ENCODE data around the gene PHGDH. TPM values are rescaled to one million over a fixed set of nuclear protein-coding genes. Genes with fewer than 3 reads are reported as not detected.

Gene PHGDH
- total RNA-seq, 1 donor: 184 TPM

DNA sequence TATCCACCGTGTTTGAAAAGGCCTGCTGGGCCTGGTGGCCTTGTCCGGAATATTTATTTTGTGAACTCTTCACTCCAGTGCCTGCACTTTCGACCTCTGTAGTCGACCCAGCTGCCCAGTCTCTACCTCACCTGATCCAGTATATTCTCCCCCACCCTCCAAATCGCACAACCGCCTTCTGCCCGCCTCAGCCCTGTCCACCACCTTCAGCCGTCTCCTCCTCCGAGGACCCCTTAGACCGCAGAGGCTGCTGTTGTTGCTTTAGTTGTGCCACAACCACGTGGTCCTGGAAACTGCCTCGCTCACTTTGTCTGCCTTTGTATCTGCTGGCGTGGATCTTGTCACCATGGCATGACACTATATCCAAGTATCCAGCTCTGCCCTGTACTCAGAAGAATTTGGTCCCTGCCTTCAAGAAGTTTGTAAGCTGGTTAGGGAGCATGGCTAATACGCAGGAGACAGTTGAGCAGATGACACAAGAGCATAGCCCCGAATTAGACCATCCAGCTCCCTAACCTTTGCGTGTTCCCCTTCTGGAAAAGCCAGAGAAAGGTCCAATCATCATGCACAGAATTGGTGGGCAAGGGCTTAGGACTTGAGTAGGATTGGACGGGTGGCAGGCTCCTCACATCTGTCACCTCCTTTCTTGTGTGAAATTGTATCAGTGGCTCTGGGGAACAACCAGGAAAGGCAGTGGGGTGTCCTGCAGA is 1.5 kb downstream of the PHGDH start:
- peak; percentile 85 for DNase-seq (ENCODE audit: insufficient read length, low spot score, missing footprints)
- Histone ChIP-seq H3K79me2 (ENCODE audit: insufficient read depth, low read length) (peaks cover 37% of the 10 kb centered on the region), H3K4me3 (ENCODE audit: insufficient read depth, low read length) (peak overlapping the region; percentile 90)

DNA sequence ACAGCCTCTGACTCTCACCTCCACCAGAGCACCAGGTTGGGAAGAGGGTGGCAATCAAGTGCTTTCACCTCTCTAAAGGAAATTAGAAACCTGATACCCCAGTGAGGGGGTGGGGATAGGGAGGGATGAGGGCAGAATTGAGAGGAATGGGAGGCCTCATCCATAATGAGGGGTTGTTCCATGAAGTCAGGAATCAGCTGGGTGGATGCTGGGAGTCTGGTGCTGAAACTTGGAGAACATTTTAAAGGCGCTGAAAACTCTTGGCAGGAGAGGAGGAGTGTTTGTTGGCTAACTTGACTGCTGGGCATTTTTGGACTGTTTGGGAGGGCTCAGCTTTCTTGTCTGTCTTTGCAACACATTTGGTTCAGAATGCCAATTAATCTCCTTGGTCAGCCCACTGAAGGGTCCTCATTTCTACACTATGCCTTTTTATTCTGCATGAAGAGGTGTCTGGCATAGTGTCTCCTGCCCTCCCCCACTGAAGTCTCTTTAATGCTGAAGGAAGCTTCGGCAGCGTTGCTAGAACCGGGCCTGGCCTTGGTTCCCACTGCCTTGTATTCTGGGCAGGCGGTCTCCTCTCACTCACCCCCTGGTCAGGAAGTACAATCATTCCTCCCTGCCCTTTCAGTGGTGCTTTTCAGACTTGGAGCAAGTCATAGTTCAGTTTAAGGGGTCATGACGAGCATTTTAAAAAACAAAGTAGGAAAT is 2.2 kb downstream of the PHGDH start:
- peak overlapping the region; percentile 99 for H3K4me2 ChIP-seq (ENCODE audit: insufficient read depth, low read length)
- H3K27me3 ChIP-seq (ENCODE audit: insufficient read depth, low read length): peaks cover 12% of the 10 kb centered on the region
- no peaks in the 10 kb centered on the region for H3K9me3 ChIP-seq (ENCODE audit: low read depth, low read length)
- TF ChIP-seq, protein P1, sequence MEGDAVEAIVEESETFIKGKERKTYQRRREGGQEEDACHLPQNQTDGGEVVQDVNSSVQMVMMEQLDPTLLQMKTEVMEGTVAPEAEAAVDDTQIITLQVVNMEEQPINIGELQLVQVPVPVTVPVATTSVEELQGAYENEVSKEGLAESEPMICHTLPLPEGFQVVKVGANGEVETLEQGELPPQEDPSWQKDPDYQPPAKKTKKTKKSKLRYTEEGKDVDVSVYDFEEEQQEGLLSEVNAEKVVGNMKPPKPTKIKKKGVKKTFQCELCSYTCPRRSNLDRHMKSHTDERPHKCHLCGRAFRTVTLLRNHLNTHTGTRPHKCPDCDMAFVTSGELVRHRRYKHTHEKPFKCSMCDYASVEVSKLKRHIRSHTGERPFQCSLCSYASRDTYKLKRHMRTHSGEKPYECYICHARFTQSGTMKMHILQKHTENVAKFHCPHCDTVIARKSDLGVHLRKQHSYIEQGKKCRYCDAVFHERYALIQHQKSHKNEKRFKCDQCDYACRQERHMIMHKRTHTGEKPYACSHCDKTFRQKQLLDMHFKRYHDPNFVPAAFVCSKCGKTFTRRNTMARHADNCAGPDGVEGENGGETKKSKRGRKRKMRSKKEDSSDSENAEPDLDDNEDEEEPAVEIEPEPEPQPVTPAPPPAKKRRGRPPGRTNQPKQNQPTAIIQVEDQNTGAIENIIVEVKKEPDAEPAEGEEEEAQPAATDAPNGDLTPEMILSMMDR (IDR thresholded peaks at IDR 0.05; ENCODE audit: extremely low read depth, low read depth, low read length): no peak
- H2AFZ ChIP-seq (ENCODE audit: low read length): peak overlapping the region; percentile 83
- no peaks in the 10 kb centered on the region for H3K36me3 ChIP-seq (ENCODE audit: insufficient read depth, low read length)
- H4K20me1 ChIP-seq (ENCODE audit: insufficient read depth, low read length): no peaks in the 10 kb centered on the region
- no peak for DNase-seq (ENCODE audit: insufficient read length, low spot score, missing footprints)
- H3K79me2 ChIP-seq (ENCODE audit: insufficient read depth, low read length): peaks cover 43% of the 10 kb centered on the region
- H3K4me3 ChIP-seq (ENCODE audit: insufficient read depth, low read length): peak overlapping the region; percentile 90
- peak overlapping the region; percentile 47 for H3K27ac ChIP-seq (ENCODE audit: low read depth, low read length)
- peaks cover 19% of the 10 kb centered on the region for H3K4me1 ChIP-seq (ENCODE audit: insufficient read depth, low read length)

More for the DNA sequence above, 1.5 kb downstream of the PHGDH start:
- Histone ChIP-seq H3K4me1 (ENCODE audit: insufficient read depth, low read length) (peaks cover 19% of the 10 kb centered on the region), H3K27me3 (ENCODE audit: insufficient read depth, low read length) (peaks cover 17% of the 10 kb centered on the region), H3K4me2 (ENCODE audit: insufficient read depth, low read length) (peak overlapping the region; percentile 99), H3K27ac (ENCODE audit: low read depth, low read length) (peak overlapping the region; percentile 47), H3K9me3 (ENCODE audit: low read depth, low read length) (no peaks in the 10 kb centered on the region), H3K36me3 (ENCODE audit: insufficient read depth, low read length) (no peaks in the 10 kb centered on the region), H2AFZ (ENCODE audit: low read length) (peak overlapping the region; percentile 83), H4K20me1 (ENCODE audit: insufficient read depth, low read length) (no peaks in the 10 kb centered on the region)
- TF ChIP-seq, protein P1 (IDR thresholded peaks at IDR 0.05; ENCODE audit: extremely low read depth, low read depth, low read length): no peak

DNA sequence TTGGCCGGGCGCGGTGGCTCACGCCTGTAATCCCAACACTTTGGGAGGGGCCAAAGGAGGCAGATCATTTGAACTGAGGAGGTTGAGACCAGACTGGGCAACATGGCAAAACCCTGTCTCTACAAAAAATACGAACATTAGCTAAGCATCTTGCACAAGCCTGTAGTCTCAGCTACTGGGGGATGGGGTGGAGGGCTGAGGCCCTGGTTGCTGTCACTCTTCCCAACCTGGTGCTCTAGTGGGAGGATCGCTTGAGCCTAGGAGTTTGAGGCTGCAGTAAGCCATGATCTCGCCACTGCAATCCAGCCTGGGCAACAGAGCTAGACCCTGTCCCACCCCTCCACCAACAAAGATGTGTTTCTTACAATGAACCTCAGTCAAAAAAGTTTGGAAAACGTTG is 2.8 kb downstream of the PHGDH start:
- no peaks in the 10 kb centered on the region for H3K9me3 ChIP-seq (ENCODE audit: low read depth, low read length)
- H3K4me2 ChIP-seq (ENCODE audit: insufficient read depth, low read length): no peak overlapping the region
- H2AFZ ChIP-seq (ENCODE audit: low read length): no peak overlapping the region
- peaks cover 19% of the 10 kb centered on the region for H3K4me1 ChIP-seq (ENCODE audit: insufficient read depth, low read length)
- no peak overlapping the region for H3K4me3 ChIP-seq (ENCODE audit: insufficient read depth, low read length)
- TF ChIP-seq, protein P1 (IDR thresholded peaks at IDR 0.05; ENCODE audit: extremely low read depth, low read depth, low read length): no peak
- DNase-seq (ENCODE audit: insufficient read length, low spot score, missing footprints): no peak
- H3K27ac ChIP-seq (ENCODE audit: low read depth, low read length): no peak overlapping the region
- H3K79me2 ChIP-seq (ENCODE audit: insufficient read depth, low read length): peaks cover 47% of the 10 kb centered on the region
- peaks cover 2% of the 10 kb centered on the region for H4K20me1 ChIP-seq (ENCODE audit: insufficient read depth, low read length)
- H3K27me3 ChIP-seq (ENCODE audit: insufficient read depth, low read length): peaks cover 7% of the 10 kb centered on the region
- no peaks in the 10 kb centered on the region for H3K36me3 ChIP-seq (ENCODE audit: insufficient read depth, low read length)

DNA sequence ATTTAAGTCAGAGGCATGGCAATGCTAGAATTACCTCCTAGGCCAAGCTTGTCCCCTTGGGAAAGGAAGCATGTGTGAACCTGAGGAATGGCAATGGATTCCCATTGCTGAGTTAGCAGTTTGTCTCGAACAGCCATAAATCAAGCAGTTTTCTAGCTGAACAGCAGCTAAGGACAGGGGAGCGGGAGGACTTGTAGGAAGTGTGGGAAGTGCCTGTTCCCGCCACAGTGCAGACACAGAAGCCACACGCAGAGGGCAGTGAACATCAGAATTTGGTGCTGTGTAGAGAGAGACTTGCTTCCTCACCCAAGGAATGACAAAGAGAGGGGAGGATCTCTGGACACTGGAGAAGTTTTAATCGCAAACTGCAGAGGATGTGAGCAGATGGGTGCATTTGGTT is 3.8 kb downstream of the PHGDH start:
- H3K79me2 ChIP-seq (ENCODE audit: insufficient read depth, low read length): peaks cover 52% of the 10 kb centered on the region
- peak overlapping the region; percentile 13 for H2AFZ ChIP-seq (ENCODE audit: low read length)
- H4K20me1 ChIP-seq (ENCODE audit: insufficient read depth, low read length): peaks cover 10% of the 10 kb centered on the region
- no peak for DNase-seq (ENCODE audit: insufficient read length, low spot score, missing footprints)
- H3K9me3 ChIP-seq (ENCODE audit: low read depth, low read length): no peaks in the 10 kb centered on the region
- peaks cover 22% of the 10 kb centered on the region for H3K4me1 ChIP-seq (ENCODE audit: insufficient read depth, low read length)
- peaks cover 3% of the 10 kb centered on the region for H3K27me3 ChIP-seq (ENCODE audit: insufficient read depth, low read length)
- no peak overlapping the region for H3K4me2 ChIP-seq (ENCODE audit: insufficient read depth, low read length)
- TF ChIP-seq, protein P1 (IDR thresholded peaks at IDR 0.05; ENCODE audit: extremely low read depth, low read depth, low read length): no peak
- H3K27ac ChIP-seq (ENCODE audit: low read depth, low read length): no peak overlapping the region
- H3K36me3 ChIP-seq (ENCODE audit: insufficient read depth, low read length): no peaks in the 10 kb centered on the region
- H3K4me3 ChIP-seq (ENCODE audit: insufficient read depth, low read length): no peak overlapping the region

Data from osteoblast (primary cell).